CD4-positive, alpha-beta T cell treated with Interleukin-17A for 4 hours (primary cell): ENCODE results near the gene GNA14.
"Not testable (repeated sequence)": the region's sequence is repeated elsewhere in the genome, so short reads cannot be mapped to it uniquely, and the experiment has no call there.

Source experiments
- DNase-seq: peaks from one replicate; pipeline ENCODE4 v3.0.0-alpha.2; 2020; ENCODE audit warnings: mixed read lengths

The GNA14 gene

GRCh38 chr9:77640741-77641580 is 7.2 kb downstream of the GNA14 start:
- no peak for DNase-seq

DNA sequence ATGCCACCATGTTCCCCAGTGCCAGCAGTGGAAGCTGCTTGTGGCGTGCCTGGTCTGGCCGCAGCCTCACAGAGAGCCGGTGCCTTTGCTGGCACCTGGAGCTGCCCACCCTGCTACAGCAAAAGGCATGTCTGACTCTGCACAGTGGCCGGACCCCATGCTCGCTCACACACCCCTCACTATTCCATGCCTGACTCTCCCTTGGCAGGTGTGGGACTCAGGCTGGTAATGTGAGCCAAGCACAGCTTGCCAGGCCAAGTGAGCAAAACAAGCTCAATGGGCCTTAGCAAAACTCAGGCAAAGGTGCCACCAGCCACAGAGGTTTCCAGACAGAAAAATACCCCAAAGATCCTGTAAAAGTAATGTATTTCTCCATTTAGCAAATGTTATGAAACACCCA is 15.5 kb downstream of the GNA14 start:
- DNase-seq: no peak

DNA sequence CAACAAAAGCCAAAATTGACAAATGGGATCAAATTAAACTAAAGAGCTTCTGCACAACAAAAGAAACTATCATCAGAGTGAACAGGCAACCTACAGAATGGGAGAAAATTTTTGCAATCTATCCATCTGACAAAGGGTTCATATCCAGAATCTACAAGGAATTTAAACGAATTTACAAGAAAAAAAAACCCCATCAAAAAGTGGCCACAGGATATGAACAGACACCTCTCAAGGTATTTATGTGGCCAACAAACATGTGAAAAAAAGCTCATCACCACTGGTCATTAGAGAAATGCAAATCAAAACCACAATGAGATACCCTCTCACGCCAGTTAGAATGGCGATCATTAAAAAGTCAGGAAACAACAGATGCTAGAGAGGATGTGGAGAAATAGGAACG is 19.3 kb downstream of the GNA14 start:
- DNase-seq: not testable (repeated sequence)

DNA sequence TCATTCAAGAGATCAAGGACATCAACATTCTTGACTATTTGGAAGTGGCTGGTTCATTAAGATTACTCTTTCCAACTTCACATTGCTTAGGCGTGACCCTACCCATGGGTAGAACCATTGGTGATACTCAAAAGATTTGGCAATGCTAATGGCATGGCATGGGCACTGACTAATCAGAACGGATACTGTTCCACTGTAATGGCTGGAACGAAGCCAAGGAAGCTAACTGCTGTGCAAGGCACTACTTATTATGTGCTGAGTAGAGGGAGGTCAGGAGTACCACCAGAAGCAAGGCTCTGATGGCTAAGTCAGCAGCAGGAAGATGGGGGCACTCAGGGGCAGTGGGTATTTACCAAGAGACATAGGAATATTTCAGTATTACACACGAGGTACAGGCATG is 31.9 kb downstream of the GNA14 start:
- no peak for DNase-seq

DNA sequence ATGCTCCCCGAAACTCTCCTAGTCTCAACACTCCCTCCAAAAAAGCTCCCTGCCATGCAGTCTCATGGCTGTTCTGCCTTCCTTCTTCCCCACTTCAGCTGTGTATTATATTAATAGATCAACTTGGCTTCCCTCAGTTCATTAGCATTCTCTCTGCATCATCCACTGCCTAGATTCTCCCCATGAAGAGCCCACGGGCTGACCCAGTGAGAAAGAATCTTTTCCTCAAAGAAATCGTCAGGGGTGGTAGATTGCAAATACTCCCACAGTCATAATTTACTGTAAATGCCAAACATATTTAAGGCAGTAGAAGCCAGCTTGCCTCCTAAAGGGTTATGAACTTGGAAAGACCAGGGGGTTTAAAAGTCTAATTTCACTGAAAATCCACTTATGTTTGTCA is 33.5 kb downstream of the GNA14 start:
- DNase-seq: no peak

DNA sequence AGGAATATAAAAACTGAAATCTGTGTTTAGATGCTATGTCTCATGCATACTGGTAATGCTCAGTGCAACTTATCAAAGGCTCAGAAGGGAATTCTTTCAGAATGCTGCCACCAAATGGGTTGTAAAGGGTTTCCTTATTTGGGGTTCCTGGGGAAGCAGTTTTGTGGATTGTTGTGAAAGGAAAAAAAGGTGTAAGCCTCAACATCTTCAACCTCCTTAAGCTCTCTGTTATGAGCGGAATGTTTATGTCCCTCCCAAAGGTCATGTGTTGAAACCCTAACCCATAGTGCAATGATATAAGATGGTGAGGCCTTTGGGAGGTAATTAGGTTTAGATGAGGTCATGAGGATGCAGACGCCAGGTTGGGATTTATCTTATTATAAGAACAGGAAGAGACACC is 41.6 kb downstream of the GNA14 start:
- DNase-seq: no peak

DNA sequence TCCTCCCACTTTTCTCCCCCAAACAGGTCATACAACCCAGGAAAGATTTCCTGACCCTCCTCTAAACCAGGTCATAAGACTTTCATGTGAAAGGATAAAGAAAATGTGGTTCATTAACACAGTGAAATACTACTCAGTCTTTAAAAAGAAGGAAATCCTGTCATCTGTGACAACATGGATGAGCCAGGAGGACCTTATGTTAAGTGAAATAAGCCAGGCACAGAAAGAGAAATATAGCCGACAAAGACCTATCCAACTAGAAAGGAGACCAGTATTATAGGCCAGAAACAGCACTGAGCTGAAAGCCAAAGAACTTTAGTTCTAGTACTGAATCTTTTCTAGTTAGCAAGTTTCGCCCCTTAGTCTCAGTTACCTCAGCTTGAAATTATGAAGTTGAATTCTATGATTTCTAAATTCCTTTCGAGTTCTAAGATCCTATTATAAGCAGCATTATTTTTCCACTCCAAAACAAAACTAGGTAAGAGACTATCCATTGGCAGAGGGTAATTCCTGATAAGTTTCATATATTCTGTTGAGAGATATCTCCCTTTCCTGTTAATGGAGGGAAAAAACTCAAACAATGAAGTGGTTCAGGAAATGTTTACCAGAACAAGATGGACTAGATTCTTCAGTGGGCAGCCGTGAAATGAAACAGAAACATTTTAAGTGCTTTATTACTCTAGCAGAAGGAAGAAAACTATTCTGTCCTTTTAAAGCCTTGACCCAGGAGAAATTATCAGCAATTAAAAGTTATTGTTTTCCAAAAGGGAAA is 42.5 kb downstream of the GNA14 start:
- no peak for DNase-seq

- no peak for DNase-seq
Observed at GRCh38 chr9:77604316-77604715, 43.8 kb downstream of the GNA14 start.

- DNase-seq: no peak
Observed at GRCh38 chr9:77602852-77603251, 45.3 kb downstream of the GNA14 start.

DNA sequence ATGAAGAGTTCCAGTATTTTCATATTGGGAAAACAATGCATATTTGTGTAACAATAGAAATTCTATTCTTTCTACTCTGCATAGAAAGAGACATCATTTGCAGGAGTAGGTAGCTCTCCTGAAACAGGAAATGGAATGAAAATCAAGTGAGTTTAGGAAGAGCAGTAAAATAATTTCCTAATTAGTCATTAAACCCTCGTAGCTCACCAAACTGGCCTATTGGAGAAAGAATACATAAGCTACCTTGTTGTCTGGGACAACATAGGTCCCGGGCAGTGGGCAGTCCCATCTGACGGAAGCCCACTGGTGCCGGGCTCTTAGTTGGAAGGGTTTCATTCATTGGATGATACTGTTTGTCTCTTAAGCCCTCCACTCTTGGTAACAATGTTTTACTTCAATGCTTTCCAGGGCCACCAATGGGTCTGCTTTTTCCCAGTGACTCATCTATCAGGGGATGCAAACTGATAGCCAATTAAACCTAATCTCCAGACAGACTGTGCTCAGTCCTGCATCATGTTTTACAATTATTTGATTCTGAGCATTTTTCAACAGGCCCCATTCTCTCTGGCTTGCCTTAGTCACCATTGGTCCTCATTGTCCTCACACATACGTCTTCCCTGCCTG is 46.5 kb downstream of the GNA14 start:
- DNase-seq: no peak

- DNase-seq: no peak
Observed at GRCh38 chr9:77600810-77601209, 47.3 kb downstream of the GNA14 start.

- no peak for DNase-seq
Observed at GRCh38 chr9:77599492-77599891, 48.6 kb downstream of the GNA14 start.

- no peak for DNase-seq
Observed at GRCh38 chr9:77598991-77599390, 49.1 kb downstream of the GNA14 start.

- no peak for DNase-seq
Observed at GRCh38 chr9:77598524-77598923, 49.6 kb downstream of the GNA14 start.

DNA sequence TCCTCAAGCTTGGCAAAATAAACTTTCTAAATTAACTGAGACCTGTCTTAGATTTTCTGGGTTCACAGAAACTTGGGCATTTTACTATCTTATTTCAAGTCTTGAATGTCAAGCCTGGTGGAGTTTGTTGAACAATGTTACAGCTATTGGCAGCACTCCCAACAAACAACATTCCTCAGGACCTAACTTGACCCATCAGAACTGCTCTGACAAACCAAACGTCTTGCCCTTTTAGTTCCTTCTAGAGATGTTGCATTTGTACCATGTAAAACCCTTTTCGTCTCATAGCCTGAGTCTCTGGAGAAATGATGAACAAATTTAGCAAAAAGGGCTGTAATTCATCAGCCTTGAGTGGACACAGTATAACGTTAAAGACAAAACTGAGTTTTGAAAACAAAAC is 51.1 kb downstream of the GNA14 start:
- DNase-seq: no peak

DNA sequence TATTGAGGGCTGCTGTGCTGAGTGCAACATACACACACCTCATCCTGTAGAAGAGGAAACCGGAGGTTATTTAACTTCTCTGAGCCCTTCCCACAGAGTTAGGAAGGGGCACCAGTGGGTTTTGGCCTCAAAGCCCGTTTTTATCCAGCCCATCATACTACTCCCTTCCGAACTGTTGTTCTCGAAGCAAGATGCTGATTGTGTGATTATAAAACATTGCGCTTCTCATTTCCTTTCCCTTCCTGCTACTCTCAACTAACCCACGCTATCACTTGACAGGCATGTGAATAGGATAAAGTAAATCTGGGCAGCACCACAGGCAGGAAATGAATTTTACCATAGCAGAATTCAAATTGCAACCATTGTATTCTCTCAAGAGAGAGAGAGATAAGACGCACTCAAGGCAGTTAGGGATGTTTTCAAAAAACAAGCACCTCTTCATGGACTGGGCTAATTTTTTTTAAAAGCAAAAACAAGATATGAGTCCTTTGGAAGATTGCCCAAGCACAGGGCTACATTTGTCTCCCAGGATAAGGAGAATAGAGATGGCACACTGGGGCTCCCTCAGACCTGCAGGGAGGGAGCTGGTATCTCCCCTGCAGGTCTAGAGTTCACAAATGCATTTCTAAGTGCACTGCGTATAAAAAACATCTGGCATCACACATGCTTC is 52.6 kb downstream of the GNA14 start:
- DNase-seq: no peak

DNA sequence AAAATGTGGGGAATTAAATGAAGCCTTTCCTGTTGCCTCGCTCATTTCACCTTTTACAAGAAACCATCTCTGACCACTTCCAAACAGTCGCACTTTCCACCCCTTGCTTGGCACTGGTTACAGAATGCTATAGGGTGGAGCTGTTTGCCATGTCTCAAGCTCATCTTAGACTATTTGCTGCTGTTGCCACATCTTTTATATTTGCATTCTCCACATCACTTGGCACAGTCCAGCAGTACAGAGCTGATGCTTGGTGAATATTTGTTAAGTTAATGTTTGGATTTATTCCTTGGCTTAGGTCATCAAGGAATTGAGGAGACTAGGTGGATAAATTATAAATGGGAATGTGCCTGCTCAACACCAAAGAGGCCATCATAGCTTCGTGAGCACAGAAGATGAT is 53.2 kb downstream of the GNA14 start:
- DNase-seq: no peak

- no peak for DNase-seq
Observed at GRCh38 chr9:77593528-77593927, 54.6 kb downstream of the GNA14 start.

DNA sequence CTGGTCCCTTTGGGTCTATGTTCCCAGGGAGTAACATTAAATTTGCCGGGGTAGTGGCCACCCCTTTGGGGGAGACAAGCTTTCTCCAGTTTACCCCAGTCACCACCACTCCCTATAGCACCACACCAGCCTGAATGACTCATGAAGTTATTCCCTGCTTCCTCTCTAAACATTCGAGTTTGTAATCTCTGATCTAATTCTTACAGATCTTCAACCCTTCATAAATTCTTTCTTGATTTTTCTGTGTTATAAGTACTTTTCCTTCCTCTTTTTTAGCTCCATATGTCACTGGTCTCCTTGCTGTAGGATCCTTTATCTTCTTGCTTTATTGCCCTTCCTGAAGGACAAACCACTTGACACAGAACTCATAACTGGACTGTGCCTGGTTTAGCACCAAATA is 55.6 kb downstream of the GNA14 start:
- no peak for DNase-seq

GRCh38 chr9:77589046-77589795 is 58.9 kb downstream of the GNA14 start:
- DNase-seq: no peak

DNA sequence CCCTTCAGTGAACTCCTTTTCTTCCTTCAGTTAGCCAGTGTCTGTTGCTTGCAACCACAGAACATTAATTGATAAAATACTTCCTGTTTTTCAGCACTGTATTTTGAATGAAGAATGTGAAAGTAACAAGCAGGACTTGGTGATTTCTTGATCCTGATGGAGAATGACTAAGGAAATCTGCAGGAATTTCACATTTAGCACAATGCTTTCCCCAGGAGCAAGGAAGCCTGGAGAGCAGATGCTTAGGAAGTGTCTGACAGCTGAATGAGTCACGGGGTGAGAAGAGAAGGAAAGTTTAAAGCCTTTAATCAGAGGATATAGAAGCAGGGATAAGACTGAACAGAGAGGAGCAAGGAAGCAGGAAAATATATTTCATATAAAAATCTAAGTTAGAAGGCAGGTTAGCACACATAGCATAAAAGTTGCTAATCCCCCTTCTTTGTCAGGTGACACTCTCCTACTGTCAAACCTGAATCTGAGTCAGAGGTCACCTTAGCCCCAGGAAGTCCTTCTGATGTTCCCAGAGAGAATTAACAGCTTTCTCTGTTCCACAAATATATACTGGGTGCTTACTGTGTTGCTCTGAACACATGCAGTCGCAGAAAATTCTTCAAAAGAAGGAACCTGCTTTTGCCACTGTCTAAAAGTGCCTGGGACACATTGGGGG is 59.7 kb downstream of the GNA14 start:
- DNase-seq: no peak

DNA sequence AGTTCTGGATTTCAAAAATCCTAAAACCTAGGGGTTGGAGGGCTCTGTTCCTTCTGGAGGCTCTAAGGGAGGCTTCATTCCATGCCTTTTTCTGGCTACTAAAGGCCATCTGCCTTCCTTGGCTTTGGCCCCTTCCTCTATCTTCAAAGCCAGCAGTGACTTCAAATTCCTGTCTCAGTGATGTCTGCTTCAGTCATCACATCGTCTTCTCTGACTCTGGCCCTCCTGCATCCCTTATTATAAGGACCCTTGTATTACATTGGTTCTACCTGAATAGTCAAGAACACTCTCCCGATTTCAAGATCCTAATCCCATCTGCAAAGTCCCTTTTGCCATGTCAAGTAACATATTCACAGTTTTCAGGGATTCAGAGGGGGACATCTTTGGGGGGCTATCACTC is 60.3 kb downstream of the GNA14 start:
- DNase-seq: no peak
